GM21360 (cell line): ENCODE measurements around the gene REXO1.
"Not testable (repeated sequence)": the region's sequence is repeated elsewhere in the genome, so short reads cannot be mapped to it uniquely, and the experiment has no call there.

ENCODE experiments used
- ATAC-seq: cut with Tn5 transposase; IDR thresholded peaks from one replicate; pipeline ENCODE4 v1.9.1; 2021; ENCODE audit warnings: mild to moderate bottlenecking, moderate library complexity; ENCODE audit not compliant: unreplicated experiment

REXO1 gene

DNA sequence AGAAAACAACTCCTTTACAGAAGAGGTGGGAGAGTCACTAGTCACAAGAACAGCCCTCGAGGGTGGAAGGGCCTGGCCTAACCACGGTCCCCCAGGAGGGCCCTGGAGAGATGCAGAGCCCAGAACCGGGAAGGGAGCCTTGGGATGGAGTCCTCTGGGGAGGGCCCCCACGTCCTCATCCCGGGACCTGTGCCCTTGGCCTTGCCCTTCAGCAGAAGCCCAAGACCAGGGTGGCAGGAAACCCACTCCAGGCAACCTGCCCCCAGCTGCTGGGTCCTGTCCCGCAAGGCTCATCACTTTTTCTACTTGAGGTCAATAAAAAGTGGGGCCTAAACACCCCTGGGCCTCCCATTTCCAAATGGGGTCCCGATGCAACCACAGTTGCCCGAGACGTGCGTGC lies 33.9 kb downstream of the REXO1 start:
- no peak for ATAC-seq

DNA sequence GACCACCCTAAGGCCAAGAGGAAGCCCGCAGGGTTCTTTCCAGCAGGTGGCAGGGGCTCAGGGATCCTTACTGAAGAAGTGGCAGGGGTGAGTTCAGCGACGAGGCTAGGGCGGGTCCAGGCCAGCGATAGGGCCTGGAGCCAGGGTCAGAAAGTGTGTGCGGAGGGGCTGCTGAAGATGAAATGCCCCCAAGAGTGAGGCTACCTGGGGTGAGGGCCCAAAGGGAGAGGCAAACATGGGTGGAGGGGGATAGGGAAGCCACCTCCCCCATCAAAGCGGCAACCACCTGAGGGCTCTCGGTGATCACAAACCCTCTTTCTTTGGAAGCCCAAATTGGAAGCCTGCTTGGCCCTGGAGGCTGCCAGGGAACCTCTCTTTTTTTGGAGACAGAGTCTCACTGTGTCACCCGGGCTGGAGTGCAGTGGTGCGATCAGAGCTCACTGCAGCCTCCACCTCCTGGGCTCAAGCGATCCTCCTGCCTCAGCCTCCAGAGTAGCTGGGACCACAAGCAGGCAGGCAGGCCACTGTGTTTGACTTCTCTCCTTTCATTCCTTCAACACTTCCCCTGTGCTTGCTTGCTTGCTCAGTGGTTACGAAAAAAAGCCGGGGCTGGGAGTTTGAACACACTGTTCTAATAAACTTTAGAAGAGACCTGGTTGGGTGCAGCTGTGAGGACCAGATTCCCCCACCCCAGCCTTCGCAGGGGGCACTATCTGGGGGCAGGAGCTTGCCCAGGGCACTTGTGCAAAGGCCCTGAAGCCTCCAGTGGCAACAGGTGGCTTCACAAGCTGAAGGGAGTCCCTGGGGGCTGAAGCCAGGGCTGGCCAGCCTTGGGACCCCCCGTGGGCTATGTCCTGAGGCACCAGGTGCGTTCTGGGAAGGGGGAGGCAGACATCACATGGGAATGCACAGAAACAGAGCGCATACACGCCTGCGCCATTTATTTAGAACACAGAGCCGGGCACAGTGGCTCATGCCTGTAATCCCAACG lies 34.8 kb downstream of the REXO1 start:
- ATAC-seq: no peak

DNA sequence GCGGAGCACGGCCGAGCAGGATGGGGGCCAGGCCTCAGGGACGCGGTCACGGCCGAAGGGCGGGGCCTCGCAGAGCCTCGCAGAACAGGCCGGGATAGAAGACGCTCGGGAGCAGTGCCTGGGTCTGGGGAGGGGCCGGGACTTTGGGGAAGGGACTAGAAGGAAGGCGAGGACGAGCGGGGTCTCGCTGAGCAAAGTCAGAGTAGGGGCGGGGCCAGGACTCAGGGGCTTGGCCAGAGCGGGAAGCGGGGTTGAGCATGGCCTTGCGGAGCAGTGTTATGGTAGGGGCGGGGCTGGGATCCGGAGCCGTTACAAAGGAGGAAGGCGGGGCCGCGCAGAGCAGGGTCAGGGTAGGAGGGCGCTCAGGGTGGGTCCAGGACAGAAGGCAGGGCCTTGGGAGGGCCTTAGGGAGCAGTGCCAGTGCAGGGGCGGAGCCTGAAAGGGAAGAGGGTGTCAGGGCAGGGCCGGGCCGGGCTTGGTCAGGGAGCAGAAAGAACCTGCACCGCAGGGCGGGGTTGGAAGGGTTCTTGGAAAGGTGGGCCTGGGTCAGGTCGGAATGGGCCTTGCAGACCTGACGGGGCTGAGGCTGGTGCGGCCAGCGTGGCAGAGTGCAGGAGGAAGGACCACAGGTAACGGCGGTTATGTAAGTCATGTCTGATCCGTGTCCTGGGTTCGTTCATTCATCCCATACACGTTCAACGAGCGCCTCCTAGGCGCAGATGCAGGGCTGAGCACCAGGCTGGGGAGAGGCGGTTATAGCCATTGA lies 35.7 kb downstream of the REXO1 start:
- ATAC-seq: peak; percentile 66

DNA sequence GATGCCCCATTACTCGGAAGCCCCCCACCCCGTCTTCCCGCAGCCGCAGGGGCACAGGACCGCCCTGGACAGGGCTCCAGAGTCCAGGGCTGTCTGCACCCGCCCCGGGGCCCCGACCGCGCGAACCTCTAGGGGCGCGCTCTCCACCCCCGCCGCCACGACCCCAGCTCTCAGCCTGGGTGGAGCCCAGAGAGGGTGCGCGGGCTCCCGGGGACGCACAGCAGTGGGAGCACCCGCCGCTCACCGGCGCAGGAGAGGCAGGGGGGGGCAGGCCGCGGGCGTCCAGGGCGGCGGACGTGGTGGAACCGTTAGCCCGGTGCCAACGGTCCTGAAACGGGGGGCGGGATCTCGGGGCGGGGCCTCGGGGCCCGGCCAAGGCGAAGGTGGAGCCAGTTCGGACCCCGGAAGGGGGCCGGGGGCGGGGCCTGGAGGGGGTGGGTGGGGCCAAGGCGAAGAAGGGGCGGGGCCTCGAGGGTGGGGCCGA lies 36.3 kb downstream of the REXO1 start, which contains the start of gene ATP8B3:
TSS of gene ATP8B3 (minus strand) at position 335 of the 484 bp plus-strand sequence. CDS start 540 bp downstream, outside the sequence.
- ATAC-seq: peak; percentile 18

DNA sequence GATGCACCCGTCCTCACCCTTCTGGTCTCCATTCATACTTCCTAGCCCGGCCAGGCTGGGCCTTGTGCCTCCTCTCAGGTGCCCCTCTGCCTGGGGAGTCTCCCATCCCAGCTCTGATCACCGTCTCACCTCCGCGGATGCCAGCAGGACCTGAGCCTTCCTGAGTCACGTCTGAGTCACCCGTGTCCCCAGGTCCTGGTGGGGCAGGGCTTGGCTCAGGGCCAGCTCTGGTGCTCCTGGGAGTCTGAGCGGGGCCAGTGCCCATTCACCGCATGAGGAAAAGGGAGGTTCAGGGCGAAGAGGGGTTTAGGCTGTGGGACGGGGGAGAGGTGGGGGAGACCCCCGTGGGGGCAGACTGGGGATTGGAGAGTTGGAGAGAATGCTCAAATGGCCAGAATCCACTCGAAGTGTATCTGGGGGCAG lies 36.8 kb downstream of the REXO1 start:
- no peak for ATAC-seq

DNA sequence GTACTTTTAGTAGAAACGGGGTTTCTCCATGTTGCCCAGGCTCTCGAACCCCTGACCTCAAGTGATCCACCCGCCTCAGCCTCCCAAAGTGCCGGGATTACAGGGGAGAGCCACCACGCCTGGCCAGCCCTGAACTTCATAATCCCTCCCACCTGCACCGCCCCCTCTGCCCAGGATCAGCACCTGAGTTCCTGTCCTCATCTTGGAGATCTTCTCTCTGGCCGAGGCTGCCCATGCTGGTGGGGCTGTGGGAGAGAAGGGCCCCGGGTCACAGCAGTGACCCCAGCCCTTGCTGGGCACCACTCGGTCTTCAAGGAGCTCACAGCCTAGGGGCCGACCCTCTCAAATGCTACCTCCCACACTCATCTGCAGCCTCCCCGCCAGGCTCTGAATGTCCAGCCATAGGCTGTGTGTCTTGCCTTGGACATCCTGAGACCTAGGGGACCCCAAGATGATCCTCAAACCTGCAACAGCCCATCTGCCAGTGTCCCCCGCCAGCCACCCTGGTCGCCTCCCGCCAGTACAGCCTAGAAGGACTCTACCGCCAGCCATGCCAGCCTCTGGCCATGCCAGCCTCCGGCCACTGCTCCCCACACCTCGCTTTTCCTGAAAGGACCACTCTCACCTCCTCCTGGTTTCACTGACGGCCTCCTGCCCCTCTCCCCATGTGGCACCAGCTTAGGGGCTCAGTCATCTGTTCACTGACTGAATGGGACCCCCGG lies 37.7 kb downstream of the REXO1 start:
- ATAC-seq: no peak

DNA sequence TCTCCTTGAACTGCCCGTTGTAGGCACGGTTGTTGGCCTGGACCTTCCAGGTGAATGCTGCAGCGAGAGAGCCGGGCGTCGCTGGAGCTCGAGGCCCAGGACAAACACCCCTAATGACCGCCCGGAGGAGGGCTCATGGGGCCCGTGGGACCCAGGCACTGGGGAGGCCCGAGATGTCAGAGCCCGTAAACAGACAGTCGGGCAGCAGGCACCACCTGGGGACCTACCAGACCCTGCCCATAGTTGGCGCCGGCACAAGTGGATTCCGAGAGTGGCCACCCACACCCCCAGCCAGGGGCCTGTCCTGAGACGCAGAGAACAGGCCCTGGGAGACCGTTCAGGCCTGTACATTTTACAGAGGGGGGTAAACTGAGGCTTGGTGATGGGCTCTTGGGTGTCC lies 38.6 kb downstream of the REXO1 start:
- ATAC-seq: no peak

DNA sequence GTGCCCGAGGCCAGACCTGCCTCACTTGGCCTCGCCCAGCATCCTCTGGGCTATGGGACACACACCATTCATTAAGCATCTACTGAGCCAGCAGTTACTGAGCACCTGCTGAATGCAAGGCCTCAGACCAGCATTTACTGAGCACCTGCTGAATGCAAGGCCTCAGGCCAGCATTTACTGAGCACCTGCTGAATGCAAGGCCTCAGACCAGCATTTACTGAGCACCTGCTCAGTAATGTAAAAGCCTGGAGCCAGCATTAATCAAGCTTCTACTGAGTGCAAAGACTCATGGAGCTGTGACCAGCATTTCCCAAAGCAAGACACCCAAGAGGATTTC lies 39.9 kb downstream of the REXO1 start:
- ATAC-seq: no peak

DNA sequence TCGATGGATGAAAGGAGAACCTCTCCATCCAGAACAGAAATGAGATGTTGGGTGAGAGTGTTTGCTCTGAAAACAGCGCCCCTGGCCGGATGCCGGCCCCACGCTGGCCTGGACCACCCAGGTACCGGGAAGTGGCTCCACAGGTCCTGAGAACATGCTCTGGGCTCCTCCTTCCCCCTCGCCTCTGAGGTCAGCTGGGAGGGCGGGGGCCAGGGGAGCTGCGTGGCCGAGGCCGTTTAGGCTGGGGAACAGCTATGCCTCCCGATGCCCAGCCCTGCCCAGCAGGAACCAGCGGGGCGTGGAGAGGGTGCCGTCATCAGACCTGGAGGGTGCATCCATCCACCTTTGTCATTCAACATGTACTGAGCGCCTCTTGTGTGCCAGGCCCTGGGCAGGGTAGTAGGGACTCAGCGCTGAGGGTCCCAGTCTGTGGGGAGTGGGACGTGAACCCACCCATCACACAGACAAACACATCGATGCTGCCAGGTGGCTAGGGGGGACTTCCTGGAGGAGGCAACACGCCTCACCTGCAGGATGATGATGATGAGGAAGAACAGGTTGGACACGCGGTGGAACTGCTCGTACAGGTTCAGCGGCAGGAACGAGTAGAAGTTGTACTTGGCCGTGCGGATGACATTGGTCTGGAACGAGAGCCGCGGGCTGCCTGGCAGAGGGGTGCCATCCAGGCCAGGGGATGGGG lies 40.4 kb downstream of the REXO1 start:
- ATAC-seq: no peak

DNA sequence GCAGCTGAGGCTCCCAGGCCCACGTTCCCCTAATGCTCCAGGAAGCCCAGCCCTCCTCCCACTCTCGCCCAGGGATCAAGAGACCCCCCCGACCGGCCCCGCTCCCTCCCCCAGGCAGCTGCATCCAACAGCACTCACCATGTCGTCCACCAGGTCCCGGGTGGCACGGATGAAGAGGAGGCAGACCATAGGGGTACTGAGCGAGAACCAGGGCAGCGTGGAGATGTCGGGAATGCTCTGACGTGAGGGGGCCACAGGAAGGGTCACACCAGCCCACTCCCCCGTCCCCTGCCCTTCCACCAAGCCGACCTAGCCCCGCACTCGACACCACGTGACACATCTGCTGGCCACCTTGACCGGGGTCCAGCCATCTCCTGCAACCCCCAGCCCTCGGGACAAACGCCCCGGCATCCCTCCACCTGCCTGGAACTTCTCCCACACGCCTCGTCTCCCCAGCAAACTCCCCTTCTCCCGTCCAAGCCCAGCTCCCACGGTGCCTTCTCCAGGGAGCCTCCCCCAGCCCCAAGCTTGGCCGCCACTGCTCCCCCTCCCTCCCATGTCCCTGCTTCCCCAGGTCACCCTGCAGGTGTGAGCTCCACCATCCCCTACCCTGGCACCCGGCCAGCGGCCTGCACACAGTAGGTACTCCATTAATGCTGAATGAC lies 41.1 kb downstream of the REXO1 start:
- ATAC-seq: no peak

DNA sequence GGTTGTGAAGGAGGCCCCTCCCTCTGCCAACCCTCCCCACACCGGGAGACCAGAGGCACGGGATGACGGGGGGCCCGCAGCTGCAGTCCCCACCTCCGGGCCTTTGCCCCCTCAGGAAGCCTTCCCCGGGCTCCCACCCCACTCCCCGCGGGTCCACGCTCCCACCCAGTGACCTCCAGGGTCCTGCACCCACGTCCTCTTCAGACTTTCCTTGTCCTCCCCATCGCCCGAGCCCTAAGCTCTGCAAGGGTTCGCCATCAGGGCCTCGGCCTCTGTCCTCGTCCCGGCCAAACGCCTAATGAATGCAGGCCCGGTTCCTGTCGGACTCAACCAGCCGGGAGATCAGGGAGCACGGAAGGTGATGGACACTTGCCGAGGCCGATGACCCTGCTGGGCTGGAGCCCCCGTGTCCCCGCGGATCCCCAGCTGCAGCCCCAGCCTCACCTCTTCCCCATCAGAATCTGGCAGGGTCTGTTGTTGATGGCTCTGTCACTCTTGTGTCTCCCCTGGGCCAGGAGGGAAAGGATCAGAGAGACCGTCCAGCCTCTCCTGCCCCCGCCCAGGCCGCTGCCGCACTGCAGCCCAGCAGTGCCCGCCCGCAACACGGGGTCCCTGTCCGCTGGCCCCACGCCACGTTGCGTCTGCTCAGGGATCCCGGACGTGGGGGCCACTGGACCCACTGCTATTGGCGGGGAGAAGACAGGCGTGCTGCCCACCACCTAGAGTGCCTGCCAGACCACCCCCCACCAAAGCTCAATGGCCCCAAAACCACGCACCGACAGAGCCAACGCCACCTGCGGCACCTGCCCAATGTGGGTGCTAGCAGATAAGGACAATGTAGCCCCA lies 41.9 kb downstream of the REXO1 start:
- no peak for ATAC-seq

DNA sequence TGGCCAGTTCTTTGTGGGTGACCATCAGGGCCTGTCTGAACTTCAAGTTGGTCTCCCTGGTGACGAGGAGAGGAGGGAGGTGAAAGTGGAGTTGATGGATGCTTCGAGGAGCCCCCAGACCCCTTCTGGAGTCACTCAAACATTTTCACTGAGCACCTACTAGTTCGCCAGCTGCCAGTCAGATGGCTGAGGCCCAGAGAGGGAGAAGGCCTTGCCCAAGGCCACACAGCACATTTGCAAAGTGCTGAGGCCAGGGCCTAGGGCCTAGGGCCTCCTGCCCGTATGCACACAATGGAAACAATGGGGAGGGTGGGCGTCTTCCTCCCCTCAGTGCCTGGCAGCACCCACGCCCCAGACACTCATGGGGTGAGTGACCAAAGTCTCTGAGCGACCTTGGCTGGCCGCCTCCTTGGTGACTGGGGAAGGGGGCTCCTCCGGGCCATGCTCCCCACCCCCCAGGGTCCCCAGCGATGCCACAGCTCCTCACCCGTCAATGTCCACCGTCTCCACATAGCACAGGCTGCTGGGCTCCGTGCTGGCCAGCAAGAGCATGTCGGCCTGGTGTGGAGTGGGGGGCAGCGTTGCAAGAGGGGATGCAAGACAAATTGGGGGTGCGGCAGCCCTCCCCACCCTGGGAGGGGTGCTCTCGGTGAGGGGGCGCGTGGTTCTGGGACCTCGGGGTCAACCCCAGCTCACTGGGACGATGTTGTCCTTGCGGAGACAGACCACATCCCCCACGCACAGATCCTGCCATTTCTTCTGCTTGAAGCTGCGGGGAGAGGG lies 42.7 kb downstream of the REXO1 start:
- ATAC-seq: no peak

DNA sequence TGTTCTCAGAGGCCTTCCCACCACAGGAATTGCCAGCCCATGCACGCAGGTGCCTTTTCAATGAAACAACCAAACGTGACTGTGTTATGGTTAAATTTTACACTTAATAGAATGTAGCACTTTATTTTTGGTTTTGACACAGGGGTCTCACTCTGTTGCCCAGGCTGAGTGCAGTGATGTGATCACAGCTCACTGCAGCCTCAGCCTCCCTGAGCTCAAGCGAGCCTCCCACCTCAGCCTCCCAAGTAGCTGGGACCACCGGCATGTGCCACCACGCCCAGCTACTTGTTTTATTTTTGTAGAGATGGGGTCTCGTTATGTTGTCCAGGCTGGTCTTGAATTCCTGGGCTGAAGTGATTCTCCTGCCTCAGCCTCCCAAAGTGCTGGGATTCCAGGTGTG lies 43.4 kb downstream of the REXO1 start:
- ATAC-seq: no peak

DNA sequence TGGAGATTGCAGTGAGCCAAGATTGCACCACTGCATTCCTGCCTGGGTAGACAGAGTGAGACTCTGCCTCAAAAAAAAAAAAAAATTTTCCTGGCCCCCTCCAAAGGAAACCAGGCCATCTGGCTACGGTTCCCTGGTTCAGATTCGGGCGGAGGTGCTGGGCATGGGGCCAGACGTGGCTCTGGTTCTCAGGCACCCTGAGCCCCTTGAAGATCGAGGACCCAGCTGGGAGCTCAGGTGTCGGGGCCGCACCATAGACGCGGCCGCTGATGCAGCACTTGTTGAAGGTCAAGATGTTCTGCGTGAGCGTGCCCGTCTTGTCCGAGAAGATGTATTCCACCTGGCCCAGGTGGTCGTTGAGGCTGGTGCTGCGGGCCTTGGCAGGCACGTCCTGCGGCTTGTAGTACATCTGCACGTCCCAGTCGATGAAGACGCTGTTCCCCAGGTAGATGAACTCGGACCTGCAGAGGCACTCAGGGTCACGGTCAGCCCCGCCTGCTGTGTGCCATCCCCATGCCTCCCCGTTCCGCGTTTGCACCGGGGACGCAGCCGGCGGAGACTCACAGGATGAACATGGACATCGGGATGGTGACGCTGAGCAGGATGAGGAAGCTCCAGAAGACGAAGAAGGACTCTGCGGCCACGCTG lies 48.5 kb downstream of the REXO1 start:
- no peak for ATAC-seq

DNA sequence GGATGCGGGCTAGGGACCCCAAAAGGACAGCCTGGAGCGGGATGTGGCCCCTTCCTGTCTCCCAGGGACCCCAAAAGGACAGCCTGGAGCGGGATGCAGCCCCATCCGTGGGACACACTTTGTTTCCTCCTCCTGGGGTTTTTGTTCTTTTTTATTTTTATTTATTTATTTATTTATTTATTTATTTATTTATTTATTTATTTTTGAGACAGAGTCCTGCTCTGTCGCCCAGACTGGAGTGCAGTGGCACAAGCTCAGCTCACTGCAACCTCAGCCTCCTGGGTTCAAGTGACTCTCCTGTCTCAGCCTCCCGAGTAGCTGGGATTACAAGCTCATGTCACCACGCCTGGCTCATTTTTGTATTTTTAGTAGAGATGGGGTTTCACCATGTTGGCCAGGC lies 51.0 kb downstream of the REXO1 start:
- not testable (repeated sequence) for ATAC-seq

DNA sequence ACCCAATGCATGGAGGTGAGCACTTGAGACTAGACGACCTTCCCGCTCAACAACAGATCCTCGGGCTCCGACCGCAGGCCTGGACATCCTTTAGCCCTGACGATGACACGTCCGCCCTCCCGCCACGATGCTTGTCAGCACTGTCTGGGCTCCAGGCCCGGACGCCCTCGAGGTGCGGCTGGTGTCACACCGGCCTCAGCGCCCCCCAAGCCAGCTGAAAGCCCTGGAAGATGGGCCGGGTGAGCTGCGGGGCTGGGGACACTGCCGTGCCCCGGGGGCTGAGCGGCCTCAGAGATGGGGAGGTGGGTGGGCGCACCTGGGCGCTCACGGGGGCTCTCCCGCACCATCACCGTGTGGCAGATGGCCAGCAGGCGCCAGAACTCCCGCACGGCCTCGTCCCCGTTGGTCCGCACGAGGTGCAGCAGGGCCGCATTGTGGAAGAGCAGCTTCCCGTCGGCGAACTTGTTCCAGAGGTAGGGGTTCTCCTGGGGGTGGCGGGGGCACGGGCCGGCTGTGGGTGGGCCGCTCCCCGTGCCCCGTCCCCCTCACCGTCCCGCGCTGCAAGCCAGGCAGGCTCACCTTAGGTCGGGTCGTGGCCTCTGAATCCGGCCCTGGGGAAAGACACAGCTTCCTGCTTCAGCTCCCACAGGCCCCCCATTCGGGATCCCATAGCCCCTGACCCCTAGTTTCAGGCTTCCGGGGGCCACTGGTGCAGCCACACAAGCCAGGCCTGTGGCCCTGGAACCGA lies 51.7 kb downstream of the REXO1 start:
- no peak for ATAC-seq
